SU-DHL-6 (cell line): Measurements from ENCODE around the gene INAVA.

Experiments
- EZH2phosphoT487 ChIP-seq: fragments of 200-600 bp; sonication (generic), shearing (Covaris generic); conservative IDR thresholded peaks from 2 replicates; pipeline ENCODE4 v1.6.1; 2018; ENCODE audit warnings: mild to moderate bottlenecking, antibody characterized with exemption, low read length, moderate library complexity, mixed read lengths
- TF ChIP-seq, protein P1 (sequence below): fragments of 200-600 bp; sonication (generic); IDR thresholded peaks from one replicate; pipeline ENCODE4 v1.5.1; 2017; ENCODE audit warnings: antibody characterized with exemption, mild to moderate bottlenecking, low read length, moderate library complexity; ENCODE audit not compliant: insufficient read depth, poor library complexity, severe bottlenecking

- TF ChIP-seq, protein P1, sequence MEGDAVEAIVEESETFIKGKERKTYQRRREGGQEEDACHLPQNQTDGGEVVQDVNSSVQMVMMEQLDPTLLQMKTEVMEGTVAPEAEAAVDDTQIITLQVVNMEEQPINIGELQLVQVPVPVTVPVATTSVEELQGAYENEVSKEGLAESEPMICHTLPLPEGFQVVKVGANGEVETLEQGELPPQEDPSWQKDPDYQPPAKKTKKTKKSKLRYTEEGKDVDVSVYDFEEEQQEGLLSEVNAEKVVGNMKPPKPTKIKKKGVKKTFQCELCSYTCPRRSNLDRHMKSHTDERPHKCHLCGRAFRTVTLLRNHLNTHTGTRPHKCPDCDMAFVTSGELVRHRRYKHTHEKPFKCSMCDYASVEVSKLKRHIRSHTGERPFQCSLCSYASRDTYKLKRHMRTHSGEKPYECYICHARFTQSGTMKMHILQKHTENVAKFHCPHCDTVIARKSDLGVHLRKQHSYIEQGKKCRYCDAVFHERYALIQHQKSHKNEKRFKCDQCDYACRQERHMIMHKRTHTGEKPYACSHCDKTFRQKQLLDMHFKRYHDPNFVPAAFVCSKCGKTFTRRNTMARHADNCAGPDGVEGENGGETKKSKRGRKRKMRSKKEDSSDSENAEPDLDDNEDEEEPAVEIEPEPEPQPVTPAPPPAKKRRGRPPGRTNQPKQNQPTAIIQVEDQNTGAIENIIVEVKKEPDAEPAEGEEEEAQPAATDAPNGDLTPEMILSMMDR: no peak
- no peak for TF ChIP-seq EZH2phosphoT487
Observed at GRCh38 chr1:200861937-200862647, 32.6 kb upstream of the INAVA start.
